HG02623 (cell line): ENCODE measurements around the gene ABL1.

ENCODE experiments used
- ATAC-seq: cut with Tn5 transposase; IDR thresholded peaks from one replicate; pipeline ENCODE4 v1.9.1; 2021; ENCODE audit warnings: moderate library complexity; ENCODE audit not compliant: unreplicated experiment

The ABL1 gene

GRCh38 chr9:130929571-130930038 lies 94.6 kb downstream of the ABL1 start:
- ATAC-seq: no peak

- no peak for ATAC-seq
Measured at GRCh38 chr9:130930132-130930803, 95.2 kb downstream of the ABL1 start.

- no peak for ATAC-seq
Measured at GRCh38 chr9:130930804-130931349, 95.8 kb downstream of the ABL1 start.

- no peak for ATAC-seq
Measured at GRCh38 chr9:130931508-130932254, 96.6 kb downstream of the ABL1 start.

- ATAC-seq: no peak
Measured at GRCh38 chr9:130932255-130933079, 97.4 kb downstream of the ABL1 start.

GRCh38 chr9:130933114-130934046 lies 98.3 kb downstream of the ABL1 start:
- no peak for ATAC-seq

GRCh38 chr9:130934246-130934645 lies 99.2 kb downstream of the ABL1 start:
- ATAC-seq: no peak

- no peak for ATAC-seq
Measured at GRCh38 chr9:130934702-130935647, 99.9 kb downstream of the ABL1 start.

GRCh38 chr9:130935648-130936271 lies 100.7 kb downstream of the ABL1 start:
- ATAC-seq: no peak

- ATAC-seq: no peak
Measured at GRCh38 chr9:130936285-130937117, 101.4 kb downstream of the ABL1 start.
